ENCODE results near the gene MPND. TPM values are rescaled to one million over a fixed set of nuclear protein-coding genes. Genes with fewer than 3 reads are reported as not detected.

Gene MPND
- total and polyA plus RNA-seq, 10 of the 15 experiments (the other 5 are each of a cell fraction or from before 2014, with no cell fraction given), result 0.79 to 18.3 (median 6.0) TPM

DNA sequence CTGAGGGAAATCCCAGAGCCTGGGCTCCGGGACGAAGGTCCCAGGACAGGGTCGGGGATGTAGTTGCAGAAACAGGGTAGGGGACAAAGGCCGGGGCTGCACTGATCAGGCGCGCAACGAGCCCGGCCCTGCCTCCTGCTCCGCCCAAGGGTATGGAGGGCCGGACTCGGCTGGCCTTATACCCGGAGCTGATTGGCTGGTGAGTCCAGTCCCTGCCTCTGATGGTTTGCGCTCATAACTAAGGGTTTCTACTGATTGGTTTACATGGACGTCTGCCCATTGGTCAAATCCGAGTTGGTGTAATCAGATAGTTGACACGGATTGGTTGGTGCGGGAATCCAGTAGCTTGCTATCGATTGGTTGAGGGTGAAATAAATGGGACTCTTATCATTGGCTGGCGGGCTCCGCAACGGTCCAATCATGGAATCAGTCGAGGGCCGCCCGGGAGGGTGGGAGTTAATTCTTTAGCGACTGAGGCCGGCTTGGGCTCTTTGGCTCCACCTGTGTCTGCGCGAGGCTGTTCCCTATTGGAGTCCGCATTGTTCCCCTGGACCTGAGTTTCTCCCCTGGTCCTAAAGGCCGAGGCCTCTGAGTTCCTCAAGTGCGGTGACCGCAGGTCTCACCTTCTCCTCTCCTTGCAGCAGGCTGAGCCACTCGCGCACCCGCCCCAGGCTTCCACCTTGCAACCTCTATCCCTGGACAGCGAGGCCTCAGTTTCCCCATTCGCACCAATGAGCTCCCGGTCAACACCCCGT is 570 bp upstream of the MPND start (continued):
- peak; percentile 98 for TF ChIP-seq IRF3 (IDR thresholded peaks at IDR 0.05)
- no peak for TF ChIP-seq ZBTB33 (IDR thresholded peaks at IDR 0.05)
- TF ChIP-seq RUNX3 (IDR thresholded peaks at IDR 0.05; ENCODE audit: low read length), result peak; percentile 80
- TF ChIP-seq NR2C1 (IDR thresholded peaks at IDR 0.05), result no peak
- TF ChIP-seq NRF1 (conservative IDR thresholded peaks at IDR 0.05; ENCODE audit: low read depth, low read length), result peak; percentile 0; the same call in 1 of the 2 replicates
- no peak for TF ChIP-seq ETV6 (conservative IDR thresholded peaks at IDR 0.05 in 1 of 2, IDR thresholded peaks at IDR 0.05 in 1 of 2; ENCODE audit: borderline replicate concordance in 1 of 2, low read depth in 1 of 2)

GRCh38 chr19:4345342-4346019 is 2.1 kb downstream of the MPND start:
- H3K36me3 ChIP-seq (ENCODE audit: control insufficient read depth in 2 of 2, insufficient read depth in 2 of 2, low read length in 1 of 2), result no peaks in the 10 kb centered on the region; a peak in 2 of 4 replicates
- H3K9me3 ChIP-seq (replicated peaks; ENCODE audit: control insufficient read depth, insufficient read depth, low read length), result no peaks in the 10 kb centered on the region
- no peak overlapping the region for H3K9ac ChIP-seq (ENCODE audit: control insufficient read depth, insufficient read depth, low read length)
- ChIA-PET CTCF (interaction anchor here (0.6 to 3.4 kb wide), 3 partner anchors 8 to 78 kb away, joined by 4 to 12 read pairs (median 6); partner anchors contain the start of gene CHAF1A), POLR2A (no interaction called here), RAD21 (ENCODE audit: unreplicated experiment) (interaction anchor here (0.7 kb wide), 1 partner anchor 21 kb away, joined by 3 read pairs; no protein-coding TSS in a partner anchor), SMC1A (ENCODE audit: uncharacterized antibody, unreplicated experiment) (no interaction called here)
- no peak overlapping the region for H3K4me2 ChIP-seq (ENCODE audit: control insufficient read depth, insufficient read depth)
- FAIRE-seq, result no peak
- no peak overlapping the region for H3K4me3 ChIP-seq
- in situ Hi-C loops (cut with MboI) (no loop called here), intact Hi-C loops (cut with micrococcal nuclease; ENCODE audit: unreplicated experiment) (no loop called here)
- no peak overlapping the region for H2AFZ ChIP-seq (ENCODE audit: control insufficient read depth, low read depth, low read length)
- BruUV-seq (replicated peaks), result TSS peak; percentile 47
- H4K20me1 ChIP-seq (ENCODE audit: control insufficient read depth, insufficient read depth), result no peaks in the 10 kb centered on the region
- DNase-seq (ENCODE audit: low read depth, low spot score), result no peak
- peaks cover 3% of the 10 kb centered on the region for H3K79me2 ChIP-seq (ENCODE audit: control insufficient read depth, insufficient read depth, low read length)
- ATAC-seq, result no peak
- no peak overlapping the region for H3K27ac ChIP-seq (ENCODE audit: control insufficient read depth, insufficient read depth)
- no peaks in the 10 kb centered on the region for H3K27me3 ChIP-seq (replicated peaks in 1 of 2; ENCODE audit: control insufficient read depth in 2 of 2, insufficient read depth in 2 of 2, low read length in 1 of 2)
- peaks cover 7% of the 10 kb centered on the region for H3K4me1 ChIP-seq (ENCODE audit: control insufficient read depth, insufficient read depth, low read length)
- 90% methylated on average over 14 of the region's 15 CpGs for WGBS (ENCODE audit: insufficient coverage, insufficient replicate concordance, low lambda C conversion rate, missing lambda C conversion rate)
- TF ChIP-seq NR2F1 (conservative IDR thresholded peaks at IDR 0.05) (no peak), PRDM15 (CRISPR knock-in tag; IDR thresholded peaks at IDR 0.05) (no peak), IRF4 (IDR thresholded peaks at IDR 0.05; ENCODE audit: low read depth, low read length) (no peak), IRF3 (IDR thresholded peaks at IDR 0.05) (no peak), HSF1 (IDR thresholded peaks at IDR 0.05; ENCODE audit: low read depth, low read length) (no peak)

Data from GM12878 (cell line).